Endothelial cell of umbilical vein (primary cell): Measurements from ENCODE around the gene DNAJC25.

Source experiments
- CTCF ChIP-seq, 2 donors: IDR thresholded peaks; 1 replicate in 1 of 2; 2 replicates in 1 of 2; pipeline ENCODE4 v1.5.1; 2011; ENCODE audit warnings: low read length in 2 of 2, mild to moderate bottlenecking in 2 of 2, moderate library complexity in 2 of 2, control low read depth in 1 of 2, inconsistent platforms in 1 of 2, low read depth in 1 of 2; ENCODE audit not compliant: insufficient read depth in 1 of 2; ENCODE audit errors: extremely low read depth in 1 of 2
- EZH2 ChIP-seq: IDR thresholded peaks from 2 replicates; pipeline ENCODE4 v1.6.1; 2012; ENCODE audit warnings: borderline replicate concordance, low read depth, mild to moderate bottlenecking, moderate library complexity, low read length, inconsistent platforms; ENCODE audit not compliant: severe bottlenecking
- JUN ChIP-seq: IDR thresholded peaks from 2 replicates; pipeline ENCODE4 v1.6.1; 2011; ENCODE audit warnings: borderline replicate concordance, low read depth; ENCODE audit not compliant: insufficient read length, insufficient read depth
- POLR2AphosphoS5 ChIP-seq: IDR thresholded peaks from 2 replicates; pipeline ENCODE4 v1.6.1; 2012; ENCODE audit warnings: low read depth, mild to moderate bottlenecking, control low read depth, low read length, moderate library complexity; ENCODE audit not compliant: insufficient read depth

GRCh38 chr9:111586378-111586777 lies 44.8 kb upstream of the DNAJC25 start:
- TF ChIP-seq JUN, result no peak
- no peak for TF ChIP-seq CTCF (IDR thresholded peaks at IDR 0.05; ENCODE audit: extremely low read depth in 1 of 2, insufficient read depth in 1 of 2, low read depth in 1 of 2, low read length in 2 of 2)
- no peak for TF ChIP-seq EZH2
- TF ChIP-seq POLR2AphosphoS5, result no peak
